HCT116 (cell line): ENCODE measurements around the gene SORCS2.

Experiments
- CEBPB ChIP-seq: IDR thresholded peaks from 2 replicates; pipeline ENCODE4 v1.6.1; 2012; ENCODE audit warnings: low read depth
- CTCF ChIP-seq, 3 experiments: fragments of 200-600 bp in 1 of 3; sonication (generic) in 1 of 3; IDR thresholded peaks in 2 of 3; conservative IDR thresholded peaks in 1 of 3; 2 replicates each; pipeline ENCODE4 v1.5.1; 2012 to 2017; ENCODE audit warnings: low read depth in 2 of 3, low read length in 2 of 3, antibody characterized with exemption in 1 of 3, borderline replicate concordance in 1 of 3, control low read depth in 1 of 3, mild to moderate bottlenecking in 1 of 3, mixed read lengths in 1 of 3, mixed run types in 1 of 3, moderate library complexity in 1 of 3; ENCODE audit not compliant: insufficient read depth in 1 of 3
- EGR1 ChIP-seq: IDR thresholded peaks from 2 replicates; pipeline ENCODE4 v1.6.1; 2012; ENCODE audit warnings: low read depth
- POLR2AphosphoS5 ChIP-seq: IDR thresholded peaks from 2 replicates; pipeline ENCODE4 v1.6.1; 2011; ENCODE audit warnings: mild to moderate bottlenecking, low read depth, low read length, moderate library complexity

- no peak for TF ChIP-seq CEBPB
- TF ChIP-seq POLR2AphosphoS5: no peak
- TF ChIP-seq CTCF (IDR thresholded peaks at IDR 0.05 in 2 of 3, conservative IDR thresholded peaks at IDR 0.05 in 1 of 3; ENCODE audit: borderline replicate concordance in 1 of 3, insufficient read depth in 1 of 3, low read depth in 2 of 3, low read length in 2 of 3): no peak
- no peak for TF ChIP-seq EGR1
Observed at GRCh38 chr4:7439699-7440098, 247.4 kb downstream of the SORCS2 start.
